RCC 7860 (cell line): ENCODE measurements around the gene PRR35.

ENCODE experiments used
- DNase-seq: peaks from one replicate; pipeline ENCODE4 v3.0.0-alpha.2; 2015; ENCODE audit warnings: low spot score
- FAIRE-seq: peaks from 2 replicates; lab custom pipeline; 2012; peaks lifted over from hg19 to GRCh38; lab: Jason Lieb, UNC

Gene PRR35

DNA sequence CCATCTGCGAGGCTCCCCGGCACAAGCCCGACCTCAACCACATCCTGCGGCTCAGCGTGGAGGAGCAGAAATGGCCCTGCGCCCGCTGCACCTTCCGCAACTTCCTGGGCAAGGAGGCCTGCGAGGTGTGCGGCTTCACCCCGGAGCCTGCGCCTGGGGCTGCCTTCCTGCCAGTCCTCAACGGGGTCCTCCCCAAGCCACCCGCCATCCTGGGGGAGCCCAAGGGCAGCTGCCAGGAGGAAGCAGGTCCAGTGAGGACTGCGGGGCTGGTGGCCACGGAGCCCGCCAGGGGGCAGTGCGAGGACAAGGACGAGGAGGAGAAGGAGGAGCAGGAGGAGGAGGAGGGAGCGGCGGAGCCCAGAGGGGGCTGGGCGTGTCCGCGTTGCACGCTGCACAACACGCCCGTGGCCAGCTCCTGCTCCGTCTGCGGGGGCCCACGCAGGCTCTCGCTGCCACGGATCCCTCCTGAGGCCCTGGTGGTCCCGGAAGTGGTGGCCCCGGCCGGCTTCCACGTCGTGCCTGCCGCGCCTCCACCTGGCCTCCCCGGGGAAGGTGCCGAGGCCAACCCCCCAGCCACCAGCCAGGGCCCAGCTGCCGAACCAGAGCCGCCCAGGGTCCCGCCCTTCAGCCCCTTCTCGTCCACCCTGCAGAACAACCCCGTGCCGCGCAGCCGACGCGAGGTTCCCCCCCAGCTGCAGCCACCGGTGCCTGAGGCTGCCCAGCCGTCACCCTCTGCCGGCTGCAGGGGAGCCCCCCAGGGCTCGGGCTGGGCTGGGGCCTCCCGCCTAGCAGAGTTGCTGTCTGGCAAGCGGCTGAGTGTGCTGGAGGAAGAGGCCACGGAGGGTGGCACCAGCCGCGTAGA is 13.1 kb upstream of the PRR35 start:
- FAIRE-seq = no peak
- DNase-seq = no peak

DNA sequence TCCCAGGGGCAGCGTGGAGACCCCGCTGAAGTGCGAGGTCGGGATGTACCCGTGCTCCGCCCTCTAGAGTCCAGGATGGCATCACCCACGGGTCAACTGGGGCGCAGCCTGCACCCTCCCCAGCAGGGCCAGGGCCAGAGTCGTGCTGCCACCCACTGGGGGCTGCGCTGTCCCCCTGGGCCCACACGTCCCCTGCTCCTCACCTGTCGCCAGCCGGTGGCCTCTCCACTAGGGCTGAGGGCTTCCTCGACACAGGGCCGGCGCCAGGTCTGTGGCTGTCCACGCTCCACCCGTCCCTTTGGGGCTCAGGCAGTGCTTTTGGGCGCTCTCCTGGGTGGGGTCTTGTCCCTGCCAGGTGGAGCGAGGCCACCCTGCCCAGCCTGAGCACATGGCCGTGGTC is 11.6 kb upstream of the PRR35 start:
- FAIRE-seq = no peak

DNA sequence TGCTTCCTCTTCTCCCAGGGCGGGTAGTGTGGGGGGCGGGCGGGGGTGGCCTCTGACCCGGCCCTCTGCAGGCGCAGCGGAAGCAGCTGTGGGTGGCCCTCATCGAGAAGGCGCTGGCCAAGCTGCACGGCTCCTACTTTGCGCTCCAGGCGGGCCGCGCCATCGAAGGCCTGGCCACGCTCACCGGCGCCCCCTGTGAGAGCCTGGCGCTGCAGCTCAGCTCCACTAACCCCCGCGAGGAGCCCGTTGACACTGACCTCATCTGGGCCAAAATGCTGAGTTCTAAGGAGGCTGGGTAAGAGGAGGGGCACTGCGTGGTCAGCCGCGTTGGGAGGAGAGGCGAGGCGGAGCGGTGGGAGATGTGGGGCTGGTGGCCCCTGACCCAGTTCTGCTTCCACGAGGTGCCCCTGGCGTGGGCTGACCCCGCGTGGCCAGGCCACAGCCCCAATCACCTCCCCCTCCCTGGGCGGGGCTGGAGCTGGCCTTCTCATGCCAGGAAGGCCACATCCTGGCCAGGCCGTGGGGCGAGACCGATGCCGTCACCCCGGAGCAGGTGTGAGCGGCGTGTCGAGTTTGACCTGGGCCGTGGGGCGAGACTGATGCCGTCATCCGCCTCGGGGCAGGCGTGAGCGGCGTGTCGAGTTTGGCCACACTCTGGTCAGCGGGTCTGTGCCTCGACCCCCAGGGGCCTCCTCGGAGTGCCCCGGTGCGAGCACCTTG is 10.5 kb upstream of the PRR35 start:
- FAIRE-seq = no peak
- DNase-seq = no peak

More for the DNA sequence above, 11.6 kb upstream of the PRR35 start:
- no peak for DNase-seq

GRCh38 chr16:551210-551609 is 9.0 kb upstream of the PRR35 start:
- DNase-seq = no peak
- no peak for FAIRE-seq

GRCh38 chr16:552171-552570 is 8.0 kb upstream of the PRR35 start:
- DNase-seq (no peak), FAIRE-seq (no peak)

- FAIRE-seq (no peak), DNase-seq (no peak)
Observed at GRCh38 chr16:553601-554296, 6.4 kb upstream of the PRR35 start.

- no peak for FAIRE-seq
- no peak for DNase-seq
Observed at GRCh38 chr16:554297-554621, 5.9 kb upstream of the PRR35 start.

DNA sequence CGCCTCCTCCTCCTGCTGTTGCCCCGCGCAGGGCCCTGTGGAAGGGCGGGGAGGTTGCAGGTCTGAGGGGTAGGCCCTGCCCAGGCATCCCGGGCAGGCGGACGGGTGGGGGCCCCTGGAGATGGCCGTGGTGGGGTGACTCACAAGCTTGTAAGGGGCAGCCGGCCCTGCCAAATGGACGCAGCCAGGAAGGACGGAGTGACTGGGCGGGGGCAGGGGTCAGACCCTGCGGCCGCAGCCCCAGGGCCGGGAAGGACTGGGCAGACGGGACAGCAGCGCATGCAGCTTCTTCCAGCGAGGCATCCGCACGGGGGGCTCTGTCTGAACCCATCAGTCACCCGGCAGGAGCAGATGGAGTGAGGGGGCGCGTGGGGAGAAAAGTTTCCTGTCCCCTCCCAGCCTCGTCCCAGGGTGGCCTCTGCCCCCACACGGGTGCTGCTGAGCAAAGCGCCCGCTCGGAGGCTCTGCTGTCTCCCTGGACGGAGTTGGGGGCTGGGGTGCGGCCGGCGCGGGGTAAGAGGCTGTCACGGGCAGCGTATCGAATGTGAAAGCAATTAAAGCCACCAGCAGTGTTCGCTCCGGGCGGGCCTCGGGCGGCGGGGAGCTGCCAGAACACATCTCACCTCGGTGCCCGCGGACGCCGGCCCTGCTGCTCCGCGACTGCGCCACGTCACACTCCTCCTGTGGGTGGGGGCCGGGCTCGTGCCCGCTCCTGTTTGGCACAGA is 5.4 kb upstream of the PRR35 start:
- FAIRE-seq (no peak), DNase-seq (no peak)

- no peak for FAIRE-seq
- no peak for DNase-seq
Observed at GRCh38 chr16:555528-556473, 4.4 kb upstream of the PRR35 start.

GRCh38 chr16:556474-557173 is 3.6 kb upstream of the PRR35 start:
- no peak for FAIRE-seq
- DNase-seq = no peak

DNA sequence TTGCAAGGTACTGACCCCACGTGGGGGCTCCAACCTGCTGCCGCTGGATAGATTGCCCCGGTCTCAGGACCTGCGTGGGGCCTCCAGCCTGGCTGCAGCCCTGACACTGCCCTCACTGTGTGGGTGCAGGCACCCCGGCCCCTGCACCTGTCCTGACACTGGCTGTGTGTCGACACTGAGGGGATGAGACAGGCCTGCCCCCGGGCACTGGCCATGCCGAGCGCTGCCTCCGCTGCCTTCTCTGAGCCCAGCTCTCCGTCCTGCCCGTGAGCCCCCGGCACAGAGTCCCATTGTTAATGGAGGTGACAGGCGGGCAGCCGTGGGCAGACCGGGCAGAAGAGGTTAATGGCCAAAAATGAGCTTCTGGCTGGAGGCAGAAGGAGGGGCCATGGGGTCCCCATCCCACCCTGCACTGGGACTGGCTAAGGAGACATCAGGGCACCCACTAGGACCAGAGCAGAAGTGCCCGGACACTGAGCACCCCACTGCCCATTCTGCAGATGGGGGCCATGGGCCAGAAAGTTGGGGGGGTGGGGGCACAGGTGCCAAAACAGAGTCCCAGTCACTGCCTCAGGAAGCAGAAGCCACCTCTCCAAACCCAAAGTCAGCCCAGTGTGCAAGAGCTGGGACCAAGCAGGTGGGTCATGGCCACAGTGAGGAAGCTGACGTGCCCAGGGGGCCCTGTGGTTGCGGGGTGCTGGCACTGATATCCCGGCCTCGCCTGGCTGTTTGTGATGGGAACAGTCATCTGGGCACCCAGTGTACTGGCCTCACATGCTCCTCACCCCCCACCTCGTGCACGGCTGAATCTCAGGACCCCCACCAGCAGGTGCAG is 2.5 kb upstream of the PRR35 start:
- FAIRE-seq (no peak), DNase-seq (no peak)

- no peak for FAIRE-seq
- DNase-seq = no peak
Observed at GRCh38 chr16:558298-559020, 1.7 kb upstream of the PRR35 start.

DNA sequence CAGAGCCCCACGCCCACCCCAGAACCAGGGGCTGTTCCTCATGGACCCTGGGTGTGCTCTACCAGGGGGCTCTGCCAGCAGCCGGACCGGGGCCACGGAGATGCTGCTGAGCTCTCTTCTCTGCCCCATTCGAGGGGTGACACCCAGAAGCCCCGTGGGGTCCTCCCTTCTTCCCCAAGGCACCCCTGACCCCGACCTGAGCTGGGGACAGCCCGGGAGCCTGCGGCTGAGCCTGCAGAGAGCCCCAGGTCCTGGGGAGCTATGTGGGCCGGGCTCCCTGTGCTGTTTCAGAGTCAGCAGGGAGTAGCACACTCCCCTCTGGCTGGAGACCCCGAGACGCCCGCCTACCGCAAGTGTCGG is 1.2 kb upstream of the PRR35 start:
- DNase-seq (no peak), FAIRE-seq (no peak)

DNA sequence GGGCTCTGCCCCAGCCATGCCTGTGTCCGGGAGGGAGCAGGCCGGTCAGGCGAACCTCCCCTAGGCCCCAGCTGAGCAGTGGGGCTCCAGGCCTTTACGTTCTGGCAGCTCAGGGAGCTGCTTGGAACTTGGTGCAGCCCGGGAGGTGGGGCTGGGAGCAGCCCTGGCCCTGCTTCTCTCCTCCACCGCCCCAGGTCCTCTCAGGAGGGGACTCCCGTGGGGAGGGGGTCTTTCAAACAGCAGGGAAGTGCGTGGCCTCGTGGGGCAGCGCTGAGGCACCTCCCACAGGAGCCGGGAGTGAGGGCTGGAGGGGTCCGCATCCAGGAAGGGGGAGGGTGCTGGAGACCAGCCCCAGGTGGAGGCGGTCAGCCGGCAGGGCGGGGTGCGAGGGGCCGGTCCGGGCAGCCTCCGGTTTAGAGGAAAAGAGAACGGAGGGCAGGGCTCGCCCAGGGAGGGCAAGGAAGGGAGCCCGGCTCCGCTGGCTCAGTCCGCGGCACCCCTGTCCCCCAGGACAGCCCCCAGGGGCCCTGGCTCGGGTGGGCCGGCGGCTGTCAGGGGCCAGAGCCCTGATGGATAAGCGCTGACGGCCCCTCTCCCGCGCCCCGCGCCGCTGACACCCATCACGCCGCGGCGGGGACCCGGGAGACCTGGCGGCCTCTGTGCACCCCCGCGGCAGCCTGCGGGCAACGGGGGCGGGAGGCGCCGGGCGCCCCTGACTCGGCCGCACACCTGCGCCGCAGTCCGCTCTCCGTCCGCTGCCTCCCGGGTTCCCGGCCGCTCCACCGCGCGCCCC is 587 bp upstream of the PRR35 start:
- DNase-seq = no peak
- FAIRE-seq = no peak

GRCh38 chr16:560701-561412 is 663 bp downstream of the PRR35 start:
- no peak for DNase-seq
- FAIRE-seq = no peak

DNA sequence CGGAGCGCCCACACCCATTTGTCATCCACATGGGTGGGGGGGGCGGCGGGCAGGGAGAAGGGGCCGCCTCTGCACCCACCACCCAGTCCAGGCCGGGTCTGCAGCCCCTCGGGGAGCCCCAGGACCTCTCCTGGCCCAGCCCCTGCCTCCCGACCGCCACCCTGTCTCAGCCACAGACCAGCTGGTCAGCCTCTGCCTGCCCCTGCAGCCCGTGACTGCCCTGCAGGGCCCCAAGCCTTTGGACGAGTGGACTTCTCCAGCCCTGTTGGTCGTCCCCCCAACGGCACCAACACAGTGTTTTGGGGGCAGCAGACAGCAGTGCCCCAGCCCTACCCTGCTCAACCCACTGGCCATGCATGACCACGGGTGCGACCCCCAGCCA is 1.2 kb downstream of the PRR35 start:
- DNase-seq = no peak
- FAIRE-seq = no peak
